Smooth muscle cell of the brain vasculature (primary cell): Measurements from ENCODE around the gene PRKAR1B.

Experiments used
- DNase-seq: peaks from one replicate; pipeline ENCODE4 v3.0.0-alpha.2; 2012; ENCODE audit warnings: low read depth, low spot score

The PRKAR1B gene

GRCh38 chr7:522071-522950 lies 204.8 kb downstream of the PRKAR1B start:
- no peak for DNase-seq

GRCh38 chr7:521221-522070 lies 205.6 kb downstream of the PRKAR1B start:
- DNase-seq, result no peak

- no peak for DNase-seq
Observed at GRCh38 chr7:520503-521161, 206.4 kb downstream of the PRKAR1B start.

GRCh38 chr7:519484-520390 lies 207.3 kb downstream of the PRKAR1B start, which contains the start of gene PDGFA:
Gene PDGFA, minus strand, starts transcription at chr7:519846. Its CDS starts 845 bp downstream, at chr7:519001.
- DNase-seq, result no peak

GRCh38 chr7:518630-519483 lies 208.2 kb downstream of the PRKAR1B start:
- DNase-seq, result no peak

GRCh38 chr7:517774-518629 lies 209.1 kb downstream of the PRKAR1B start:
- DNase-seq, result no peak

- DNase-seq, result no peak
Observed at GRCh38 chr7:516606-517456, 210.2 kb downstream of the PRKAR1B start.

GRCh38 chr7:516216-516605 lies 210.9 kb downstream of the PRKAR1B start:
- no peak for DNase-seq

GRCh38 chr7:515628-516027 lies 211.5 kb downstream of the PRKAR1B start:
- no peak for DNase-seq

GRCh38 chr7:514651-515598 lies 212.2 kb downstream of the PRKAR1B start:
- no peak for DNase-seq

GRCh38 chr7:514242-514641 lies 212.8 kb downstream of the PRKAR1B start:
- DNase-seq, result no peak

- DNase-seq, result no peak
Observed at GRCh38 chr7:513521-514166, 213.4 kb downstream of the PRKAR1B start.

GRCh38 chr7:512541-513311 lies 214.4 kb downstream of the PRKAR1B start:
- no peak for DNase-seq

- DNase-seq, result no peak
Observed at GRCh38 chr7:512146-512510, 215.0 kb downstream of the PRKAR1B start.

GRCh38 chr7:511476-512145 lies 215.5 kb downstream of the PRKAR1B start:
- no peak for DNase-seq
